RWPE1 (cell line): ENCODE measurements around the gene ZSCAN25.
"Not testable (repeated sequence)": the region's sequence is repeated elsewhere in the genome, so short reads cannot be mapped to it uniquely, and the experiment has no call there.

Experiments used
- CTCF ChIA-PET: fragments of 350-600 bp; sonication (Branson Sonifier 250); formaldehyde crosslinking; extraction: SDS; loops from one replicate; lab custom pipeline; 2021; lab: Yijun Ruan, JAX
- POLR2A ChIA-PET: fragments of 400-600 bp; formaldehyde crosslinking; extraction: SDS; loops from one replicate; lab custom pipeline; 2020; ENCODE audit warnings: antibody characterized with exemption; ENCODE audit not compliant: low non-redundant PET; lab: Yijun Ruan, JAX
- DNase-seq: peaks from one replicate; pipeline ENCODE4 v3.0.0; 2012; ENCODE audit warnings: low spot score
- H3K27ac ChIP-seq: fragments of 450-650 bp; 2 replicates; pipeline ENCODE4 v1.5.1; 2017
- CTCF ChIP-seq: fragments of 450-650 bp; conservative IDR thresholded peaks from 2 replicates; pipeline ENCODE4 v1.5.1; 2017; ENCODE audit warnings: low read depth, mild to moderate bottlenecking

Gene ZSCAN25

GRCh38 chr7:99627513-99627912 is 10.8 kb downstream of the ZSCAN25 start:
- no peak for TF ChIP-seq CTCF
- POLR2A ChIA-PET = no interaction called here
- CTCF ChIA-PET = no interaction called here

GRCh38 chr7:99628471-99629465 is 12.0 kb downstream of the ZSCAN25 start:
- no peak for TF ChIP-seq CTCF
- peak overlapping the region; percentile 28 for H3K27ac ChIP-seq
- CTCF ChIA-PET = interaction anchor here (0.7 kb wide), 1 partner anchor 133 kb away, joined by 4 read pairs; no protein-coding TSS in a partner anchor
- POLR2A ChIA-PET = no interaction called here
- DNase-seq = no peak

More at GRCh38 chr7:99627513-99627912, 10.8 kb downstream of the ZSCAN25 start:
- no peak overlapping the region for H3K27ac ChIP-seq
- DNase-seq = no peak

GRCh38 chr7:99629643-99630042 is 12.9 kb downstream of the ZSCAN25 start:
- no peak for TF ChIP-seq CTCF
- POLR2A ChIA-PET = no interaction called here
- CTCF ChIA-PET = no interaction called here
- no peak for DNase-seq
- H3K27ac ChIP-seq = peak overlapping the region; percentile 28

- peak overlapping the region; percentile 71 for H3K27ac ChIP-seq
- peak; percentile 60 for TF ChIP-seq CTCF
- peak; percentile 54 for DNase-seq
- ChIA-PET POLR2A (no interaction called here), CTCF (interaction anchor here (0.6 to 1.7 kb wide), 12 partner anchors 9 to 500 kb away, joined by 3 to 27 read pairs (median 4); no protein-coding TSS in a partner anchor)
These were observed 14.8 kb downstream of the ZSCAN25 start for GRCh38 chr7:99631295-99632109.

GRCh38 chr7:99637414-99637813 is 20.7 kb downstream of the ZSCAN25 start:
- DNase-seq, H3K27ac ChIP-seq, CTCF ChIA-PET, POLR2A ChIA-PET: not testable (repeated sequence)

GRCh38 chr7:99638731-99639130 is 22.0 kb downstream of the ZSCAN25 start:
- no peak for DNase-seq
- ChIA-PET CTCF (interaction anchor here (0.6 kb wide), 1 partner anchor 195 kb away, joined by 4 read pairs; no protein-coding TSS in a partner anchor), POLR2A (no interaction called here)
- TF ChIP-seq CTCF = no peak
- H3K27ac ChIP-seq = no peak overlapping the region
